ENCODE measurements around the gene DKK3.

GRCh38 chr11:11995601-11996000 lies 12.8 kb downstream of the DKK3 start:
- TF ChIP-seq, protein P1, sequence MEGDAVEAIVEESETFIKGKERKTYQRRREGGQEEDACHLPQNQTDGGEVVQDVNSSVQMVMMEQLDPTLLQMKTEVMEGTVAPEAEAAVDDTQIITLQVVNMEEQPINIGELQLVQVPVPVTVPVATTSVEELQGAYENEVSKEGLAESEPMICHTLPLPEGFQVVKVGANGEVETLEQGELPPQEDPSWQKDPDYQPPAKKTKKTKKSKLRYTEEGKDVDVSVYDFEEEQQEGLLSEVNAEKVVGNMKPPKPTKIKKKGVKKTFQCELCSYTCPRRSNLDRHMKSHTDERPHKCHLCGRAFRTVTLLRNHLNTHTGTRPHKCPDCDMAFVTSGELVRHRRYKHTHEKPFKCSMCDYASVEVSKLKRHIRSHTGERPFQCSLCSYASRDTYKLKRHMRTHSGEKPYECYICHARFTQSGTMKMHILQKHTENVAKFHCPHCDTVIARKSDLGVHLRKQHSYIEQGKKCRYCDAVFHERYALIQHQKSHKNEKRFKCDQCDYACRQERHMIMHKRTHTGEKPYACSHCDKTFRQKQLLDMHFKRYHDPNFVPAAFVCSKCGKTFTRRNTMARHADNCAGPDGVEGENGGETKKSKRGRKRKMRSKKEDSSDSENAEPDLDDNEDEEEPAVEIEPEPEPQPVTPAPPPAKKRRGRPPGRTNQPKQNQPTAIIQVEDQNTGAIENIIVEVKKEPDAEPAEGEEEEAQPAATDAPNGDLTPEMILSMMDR (IDR thresholded peaks at IDR 0.05) = no peak
- TF ChIP-seq ELF1 (IDR thresholded peaks at IDR 0.05) (no peak), FOXM1 (IDR thresholded peaks at IDR 0.05; ENCODE audit: low read depth) (no peak), POLR2AphosphoS5 (IDR thresholded peaks at IDR 0.05; ENCODE audit: low read depth, low read length) (no peak), TEAD4 (IDR thresholded peaks at IDR 0.05; ENCODE audit: borderline replicate concordance, insufficient read depth) (no peak), NRF1 (IDR thresholded peaks at IDR 0.05; ENCODE audit: low read depth, low read length) (no peak), RXRA (IDR thresholded peaks at IDR 0.05; ENCODE audit: borderline replicate concordance, low read depth) (no peak), YY1 (IDR thresholded peaks at IDR 0.05; ENCODE audit: low read depth) (no peak), SMC3 (IDR thresholded peaks at IDR 0.05; ENCODE audit: low read depth, low read length) (no peak), GATA2 (CRISPR knock-in tag; IDR thresholded peaks at IDR 0.05) (no peak)
- TF ChIP-seq, protein P2, sequence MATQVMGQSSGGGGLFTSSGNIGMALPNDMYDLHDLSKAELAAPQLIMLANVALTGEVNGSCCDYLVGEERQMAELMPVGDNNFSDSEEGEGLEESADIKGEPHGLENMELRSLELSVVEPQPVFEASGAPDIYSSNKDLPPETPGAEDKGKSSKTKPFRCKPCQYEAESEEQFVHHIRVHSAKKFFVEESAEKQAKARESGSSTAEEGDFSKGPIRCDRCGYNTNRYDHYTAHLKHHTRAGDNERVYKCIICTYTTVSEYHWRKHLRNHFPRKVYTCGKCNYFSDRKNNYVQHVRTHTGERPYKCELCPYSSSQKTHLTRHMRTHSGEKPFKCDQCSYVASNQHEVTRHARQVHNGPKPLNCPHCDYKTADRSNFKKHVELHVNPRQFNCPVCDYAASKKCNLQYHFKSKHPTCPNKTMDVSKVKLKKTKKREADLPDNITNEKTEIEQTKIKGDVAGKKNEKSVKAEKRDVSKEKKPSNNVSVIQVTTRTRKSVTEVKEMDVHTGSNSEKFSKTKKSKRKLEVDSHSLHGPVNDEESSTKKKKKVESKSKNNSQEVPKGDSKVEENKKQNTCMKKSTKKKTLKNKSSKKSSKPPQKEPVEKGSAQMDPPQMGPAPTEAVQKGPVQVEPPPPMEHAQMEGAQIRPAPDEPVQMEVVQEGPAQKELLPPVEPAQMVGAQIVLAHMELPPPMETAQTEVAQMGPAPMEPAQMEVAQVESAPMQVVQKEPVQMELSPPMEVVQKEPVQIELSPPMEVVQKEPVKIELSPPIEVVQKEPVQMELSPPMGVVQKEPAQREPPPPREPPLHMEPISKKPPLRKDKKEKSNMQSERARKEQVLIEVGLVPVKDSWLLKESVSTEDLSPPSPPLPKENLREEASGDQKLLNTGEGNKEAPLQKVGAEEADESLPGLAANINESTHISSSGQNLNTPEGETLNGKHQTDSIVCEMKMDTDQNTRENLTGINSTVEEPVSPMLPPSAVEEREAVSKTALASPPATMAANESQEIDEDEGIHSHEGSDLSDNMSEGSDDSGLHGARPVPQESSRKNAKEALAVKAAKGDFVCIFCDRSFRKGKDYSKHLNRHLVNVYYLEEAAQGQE (IDR thresholded peaks at IDR 0.05; ENCODE audit: low read depth, low read length) = no peak
